HEK293 (cell line): ENCODE data around the gene OSCP1.

ENCODE experiments used
- CTCF ChIA-PET: fragments of 350-600 bp; formaldehyde crosslinking; extraction: SDS; loops from one replicate; lab custom pipeline; 2021; ENCODE audit warnings: antibody characterized with exemption; lab: Yijun Ruan, JAX
- POLR2A ChIA-PET: fragments of 300-600 bp; formaldehyde crosslinking; extraction: SDS; loops from one replicate; lab custom pipeline; 2020; ENCODE audit warnings: antibody characterized with exemption, inconsistent platforms; lab: Yijun Ruan, JAX
- H3K27ac ChIP-seq: fragments of 200-500 bp; sonication (Bioruptor generic); 2 replicates; pipeline ENCODE4 v1.5.1; 2014; ENCODE audit warnings: low read depth, low read length, control low read depth, inconsistent platforms; ENCODE audit errors: extremely low read depth
- H3K36me3 ChIP-seq, 2 experiments: fragments of 200-500 bp in 1 of 2; sonication (Bioruptor generic) in 1 of 2; 1 replicate in 1 of 2; 2 replicates in 1 of 2; pipeline ENCODE4 v1.5.1; 2014 to 2017; ENCODE audit warnings: inconsistent platforms in 2 of 2, low read length in 2 of 2; ENCODE audit not compliant: control insufficient read depth in 2 of 2, insufficient read depth in 1 of 2
- H3K4me1 ChIP-seq: fragments of 200-500 bp; sonication (Bioruptor generic); 2 replicates; pipeline ENCODE4 v1.5.1; 2014; ENCODE audit warnings: mild to moderate bottlenecking, low read length, inconsistent platforms; ENCODE audit not compliant: control insufficient read depth, insufficient read depth
- H3K4me3 ChIP-seq: 2 replicates; pipeline ENCODE4 v1.5.1; 2011; ENCODE audit warnings: low read depth, mild to moderate bottlenecking, control low read depth, low read length, moderate library complexity
- H3K9me3 ChIP-seq: fragments of 200-500 bp; sonication (Bioruptor generic); 2 replicates; pipeline ENCODE4 v1.5.1; 2014; ENCODE audit warnings: low read depth, low read length, inconsistent platforms; ENCODE audit not compliant: control insufficient read depth, insufficient read depth
- BCL11B ChIP-seq: fragments of 450-650 bp; formaldehyde crosslinking; IDR thresholded peaks from 2 replicates; pipeline ENCODE4 v1.5.1; 2016; ENCODE audit warnings: low read depth, missing biosample characterization, missing genetic modification characterization
- GLI4 ChIP-seq: fragments of 450-650 bp; formaldehyde crosslinking; IDR thresholded peaks from 2 replicates; pipeline ENCODE4 v1.5.1; 2016; ENCODE audit warnings: missing biosample characterization, missing genetic modification characterization
- OSR2 ChIP-seq: fragments of 450-650 bp; formaldehyde crosslinking; IDR thresholded peaks from 2 replicates; pipeline ENCODE4 v1.5.1; 2016; ENCODE audit warnings: missing biosample characterization, missing genetic modification characterization
- ZBTB10 ChIP-seq: fragments of 450-650 bp; formaldehyde crosslinking; IDR thresholded peaks from 2 replicates; pipeline ENCODE4 v1.5.1; 2016; ENCODE audit warnings: missing biosample characterization, missing genetic modification characterization
- ZBTB17 ChIP-seq: fragments of 450-650 bp; formaldehyde crosslinking; IDR thresholded peaks from 2 replicates; pipeline ENCODE4 v1.5.1; 2016; ENCODE audit warnings: missing biosample characterization, missing genetic modification characterization
- ZNF146 ChIP-seq: fragments of 450-650 bp; formaldehyde crosslinking; IDR thresholded peaks from 2 replicates; pipeline ENCODE4 v1.5.1; 2016; ENCODE audit warnings: missing biosample characterization, missing genetic modification characterization
- ZNF155 ChIP-seq: fragments of 450-650 bp; formaldehyde crosslinking; IDR thresholded peaks from 2 replicates; pipeline ENCODE4 v1.5.1; 2016; ENCODE audit warnings: missing biosample characterization, missing genetic modification characterization
- ZNF558 ChIP-seq: fragments of 450-650 bp; formaldehyde crosslinking; IDR thresholded peaks from 2 replicates; pipeline ENCODE4 v1.5.1; 2016; ENCODE audit warnings: missing biosample characterization, missing genetic modification characterization
- ZNF560 ChIP-seq: fragments of 450-650 bp; formaldehyde crosslinking; IDR thresholded peaks from 2 replicates; pipeline ENCODE4 v1.5.1; 2017; ENCODE audit warnings: missing biosample characterization, missing genetic modification characterization, borderline replicate concordance
- ZNF664 ChIP-seq: fragments of 450-650 bp; formaldehyde crosslinking; IDR thresholded peaks from 2 replicates; pipeline ENCODE4 v1.5.1; 2016; ENCODE audit warnings: missing biosample characterization, missing genetic modification characterization
- ZNF704 ChIP-seq: fragments of 450-650 bp; formaldehyde crosslinking; IDR thresholded peaks from 2 replicates; pipeline ENCODE4 v1.5.1; 2016; ENCODE audit warnings: missing biosample characterization, missing genetic modification characterization
- ZNF768 ChIP-seq: fragments of 450-650 bp; formaldehyde crosslinking; IDR thresholded peaks from 2 replicates; pipeline ENCODE4 v1.5.1; 2018; ENCODE audit warnings: missing biosample characterization, mild to moderate bottlenecking, missing genetic modification characterization
- ZNF785 ChIP-seq: fragments of 450-650 bp; formaldehyde crosslinking; IDR thresholded peaks from 2 replicates; pipeline ENCODE4 v1.5.1; 2016; ENCODE audit warnings: missing biosample characterization, missing genetic modification characterization
- ZSCAN18 ChIP-seq: fragments of 450-650 bp; formaldehyde crosslinking; IDR thresholded peaks from 2 replicates; pipeline ENCODE4 v1.5.1; 2016; ENCODE audit warnings: missing biosample characterization, missing genetic modification characterization
- TF ChIP-seq, protein P1 (sequence below): sonication (generic); formaldehyde crosslinking; IDR thresholded peaks from 2 replicates; pipeline ENCODE4 v1.8.1; 2022; ENCODE audit warnings: mild to moderate bottlenecking, moderate library complexity, missing genetic modification reagents
- TF ChIP-seq, protein P2 (sequence below): fragments of 450-650 bp; formaldehyde crosslinking; IDR thresholded peaks from 2 replicates; pipeline ENCODE4 v1.5.1; 2016; ENCODE audit warnings: missing biosample characterization, missing genetic modification characterization, borderline replicate concordance
- TF ChIP-seq, protein P3 (sequence below): fragments of 450-650 bp; formaldehyde crosslinking; IDR thresholded peaks from 2 replicates; pipeline ENCODE4 v1.5.1; 2017; ENCODE audit warnings: missing biosample characterization, missing genetic modification characterization
- TF ChIP-seq, protein P4 (sequence below): fragments of 450-650 bp; formaldehyde crosslinking; IDR thresholded peaks from 2 replicates; pipeline ENCODE4 v1.5.1; 2016; ENCODE audit warnings: missing biosample characterization, missing genetic modification characterization, borderline replicate concordance

The OSCP1 gene

DNA sequence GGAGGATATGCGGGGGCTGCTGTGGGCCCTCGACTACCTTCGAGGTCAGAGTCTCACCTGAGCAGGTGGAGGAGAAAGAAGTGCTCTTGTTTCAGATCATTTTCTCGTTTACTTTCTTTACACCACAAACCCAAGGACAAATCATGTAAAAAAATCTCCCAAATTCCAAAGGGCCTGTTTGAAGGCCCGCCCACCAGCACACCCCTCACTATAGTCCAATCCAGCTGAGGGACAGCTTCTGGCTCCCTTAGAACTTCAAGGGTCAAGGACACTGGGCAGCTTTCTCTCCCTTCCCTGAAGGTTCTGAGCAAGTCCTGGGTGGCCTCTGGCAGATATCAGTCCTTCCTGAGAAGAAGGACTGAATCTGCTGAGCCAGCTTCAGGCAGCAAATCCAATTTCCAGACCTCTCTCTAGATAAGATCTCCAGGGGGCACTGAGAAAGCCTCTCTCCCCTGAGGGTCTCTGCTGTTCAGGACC, 70.1 kb downstream of the OSCP1 start:
- no peaks in the 10 kb centered on the region for H3K9me3 ChIP-seq
- H3K4me1 ChIP-seq, result no peaks in the 10 kb centered on the region
- no peak overlapping the region for H3K27ac ChIP-seq
- peaks cover 0 to 12% of the 10 kb centered on the region in 2 experiments; a peak in 1 of 3 replicates for H3K36me3 ChIP-seq
- TF ChIP-seq ZNF785 (no peak), ZNF560 (no peak), ZBTB10 (no peak), ZBTB17 (tag by site-specific recombination) (no peak), ZNF704 (no peak), ZNF146 (tag by site-specific recombination) (no peak), ZNF155 (tag by site-specific recombination) (no peak), ZNF664 (tag by site-specific recombination) (no peak), ZNF558 (no peak), GLI4 (tag by site-specific recombination) (no peak), OSR2 (tag by site-specific recombination) (no peak), BCL11B (no peak)
- TF ChIP-seq, protein P1, sequence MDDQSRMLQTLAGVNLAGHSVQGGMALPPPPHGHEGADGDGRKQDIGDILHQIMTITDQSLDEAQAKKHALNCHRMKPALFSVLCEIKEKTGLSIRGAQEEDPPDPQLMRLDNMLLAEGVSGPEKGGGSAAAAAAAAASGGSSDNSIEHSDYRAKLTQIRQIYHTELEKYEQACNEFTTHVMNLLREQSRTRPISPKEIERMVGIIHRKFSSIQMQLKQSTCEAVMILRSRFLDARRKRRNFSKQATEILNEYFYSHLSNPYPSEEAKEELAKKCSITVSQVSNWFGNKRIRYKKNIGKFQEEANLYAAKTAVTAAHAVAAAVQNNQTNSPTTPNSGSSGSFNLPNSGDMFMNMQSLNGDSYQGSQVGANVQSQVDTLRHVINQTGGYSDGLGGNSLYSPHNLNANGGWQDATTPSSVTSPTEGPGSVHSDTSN (CRISPR knock-in tag), result no peak
- TF ChIP-seq, protein P2, sequence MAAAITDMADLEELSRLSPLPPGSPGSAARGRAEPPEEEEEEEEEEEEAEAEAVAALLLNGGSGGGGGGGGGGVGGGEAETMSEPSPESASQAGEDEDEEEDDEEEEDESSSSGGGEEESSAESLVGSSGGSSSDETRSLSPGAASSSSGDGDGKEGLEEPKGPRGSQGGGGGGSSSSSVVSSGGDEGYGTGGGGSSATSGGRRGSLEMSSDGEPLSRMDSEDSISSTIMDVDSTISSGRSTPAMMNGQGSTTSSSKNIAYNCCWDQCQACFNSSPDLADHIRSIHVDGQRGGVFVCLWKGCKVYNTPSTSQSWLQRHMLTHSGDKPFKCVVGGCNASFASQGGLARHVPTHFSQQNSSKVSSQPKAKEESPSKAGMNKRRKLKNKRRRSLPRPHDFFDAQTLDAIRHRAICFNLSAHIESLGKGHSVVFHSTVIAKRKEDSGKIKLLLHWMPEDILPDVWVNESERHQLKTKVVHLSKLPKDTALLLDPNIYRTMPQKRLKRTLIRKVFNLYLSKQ, result no peak
- TF ChIP-seq, protein P3, sequence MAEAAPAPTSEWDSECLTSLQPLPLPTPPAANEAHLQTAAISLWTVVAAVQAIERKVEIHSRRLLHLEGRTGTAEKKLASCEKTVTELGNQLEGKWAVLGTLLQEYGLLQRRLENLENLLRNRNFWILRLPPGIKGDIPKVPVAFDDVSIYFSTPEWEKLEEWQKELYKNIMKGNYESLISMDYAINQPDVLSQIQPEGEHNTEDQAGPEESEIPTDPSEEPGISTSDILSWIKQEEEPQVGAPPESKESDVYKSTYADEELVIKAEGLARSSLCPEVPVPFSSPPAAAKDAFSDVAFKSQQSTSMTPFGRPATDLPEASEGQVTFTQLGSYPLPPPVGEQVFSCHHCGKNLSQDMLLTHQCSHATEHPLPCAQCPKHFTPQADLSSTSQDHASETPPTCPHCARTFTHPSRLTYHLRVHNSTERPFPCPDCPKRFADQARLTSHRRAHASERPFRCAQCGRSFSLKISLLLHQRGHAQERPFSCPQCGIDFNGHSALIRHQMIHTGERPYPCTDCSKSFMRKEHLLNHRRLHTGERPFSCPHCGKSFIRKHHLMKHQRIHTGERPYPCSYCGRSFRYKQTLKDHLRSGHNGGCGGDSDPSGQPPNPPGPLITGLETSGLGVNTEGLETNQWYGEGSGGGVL, result no peak
- ChIA-PET POLR2A (no interaction called here), CTCF (interaction anchor here (3.0 kb wide), 1 partner anchor 12 kb away, joined by 16 read pairs; no protein-coding TSS in a partner anchor)
- H3K4me3 ChIP-seq, result no peak overlapping the region

- peaks cover 0 to 13% of the 10 kb centered on the region in 2 experiments; a peak in 1 of 3 replicates for H3K36me3 ChIP-seq
- no peak for TF ChIP-seq ZSCAN18 (tag by site-specific recombination)
- TF ChIP-seq, protein P4, sequence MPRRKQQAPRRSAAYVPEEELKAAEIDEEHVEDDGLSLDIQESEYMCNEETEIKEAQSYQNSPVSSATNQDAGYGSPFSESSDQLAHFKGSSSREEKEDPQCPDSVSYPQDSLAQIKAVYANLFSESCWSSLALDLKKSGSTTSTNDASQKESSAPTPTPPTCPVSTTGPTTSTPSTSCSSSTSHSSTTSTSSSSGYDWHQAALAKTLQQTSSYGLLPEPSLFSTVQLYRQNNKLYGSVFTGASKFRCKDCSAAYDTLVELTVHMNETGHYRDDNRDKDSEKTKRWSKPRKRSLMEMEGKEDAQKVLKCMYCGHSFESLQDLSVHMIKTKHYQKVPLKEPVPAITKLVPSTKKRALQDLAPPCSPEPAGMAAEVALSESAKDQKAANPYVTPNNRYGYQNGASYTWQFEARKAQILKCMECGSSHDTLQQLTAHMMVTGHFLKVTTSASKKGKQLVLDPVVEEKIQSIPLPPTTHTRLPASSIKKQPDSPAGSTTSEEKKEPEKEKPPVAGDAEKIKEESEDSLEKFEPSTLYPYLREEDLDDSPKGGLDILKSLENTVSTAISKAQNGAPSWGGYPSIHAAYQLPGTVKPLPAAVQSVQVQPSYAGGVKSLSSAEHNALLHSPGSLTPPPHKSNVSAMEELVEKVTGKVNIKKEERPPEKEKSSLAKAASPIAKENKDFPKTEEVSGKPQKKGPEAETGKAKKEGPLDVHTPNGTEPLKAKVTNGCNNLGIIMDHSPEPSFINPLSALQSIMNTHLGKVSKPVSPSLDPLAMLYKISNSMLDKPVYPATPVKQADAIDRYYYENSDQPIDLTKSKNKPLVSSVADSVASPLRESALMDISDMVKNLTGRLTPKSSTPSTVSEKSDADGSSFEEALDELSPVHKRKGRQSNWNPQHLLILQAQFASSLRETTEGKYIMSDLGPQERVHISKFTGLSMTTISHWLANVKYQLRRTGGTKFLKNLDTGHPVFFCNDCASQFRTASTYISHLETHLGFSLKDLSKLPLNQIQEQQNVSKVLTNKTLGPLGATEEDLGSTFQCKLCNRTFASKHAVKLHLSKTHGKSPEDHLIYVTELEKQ (tag by site-specific recombination), result no peak
- TF ChIP-seq ZNF768 (tag by site-specific recombination), result no peak
- peaks cover 15% of the 10 kb centered on the region for H3K4me1 ChIP-seq
- no peak overlapping the region for H3K4me3 ChIP-seq
- POLR2A ChIA-PET, result no interaction called here
- CTCF ChIA-PET, result interaction anchor here (1.0 kb wide), 1 partner anchor 9 kb away, joined by 5 read pairs; no protein-coding TSS in a partner anchor
- no peak overlapping the region for H3K27ac ChIP-seq
- H3K9me3 ChIP-seq, result no peaks in the 10 kb centered on the region
These were observed 72.3 kb downstream of the OSCP1 start for GRCh38 chr1:36377791-36378492.
